ENCODE measurements around the gene MEGF10. TPM values are rescaled to one million over a fixed set of nuclear protein-coding genes. Genes with fewer than 3 reads are reported as not detected.

Gene MEGF10
- total RNA-seq, 2 experiments from 2014 or later, result not detected

- POLR2A ChIA-PET, result no interaction called here
- CTCF ChIA-PET, result no interaction called here
These were observed 139.3 kb downstream of the MEGF10 start for GRCh38 chr5:127429928-127430327.

GRCh38 chr5:127430627-127431026 lies 140.0 kb downstream of the MEGF10 start:
- CTCF ChIA-PET, result no interaction called here
- POLR2A ChIA-PET, result no interaction called here

- ChIA-PET POLR2A (no interaction called here), CTCF (no interaction called here)
These were observed 141.5 kb downstream of the MEGF10 start for GRCh38 chr5:127431977-127432585.

- CTCF ChIA-PET, result no interaction called here
- POLR2A ChIA-PET, result no interaction called here
These were observed 142.9 kb downstream of the MEGF10 start for GRCh38 chr5:127433526-127433925.

- CTCF ChIA-PET, result no interaction called here
- POLR2A ChIA-PET, result no interaction called here
These were observed 144.0 kb downstream of the MEGF10 start for GRCh38 chr5:127434588-127434987.

- ChIA-PET CTCF (no interaction called here), POLR2A (no interaction called here)
These were observed 145.2 kb downstream of the MEGF10 start for GRCh38 chr5:127435821-127436220.

GRCh38 chr5:127439644-127440043 lies 149.0 kb downstream of the MEGF10 start:
- POLR2A ChIA-PET, result no interaction called here

GRCh38 chr5:127440831-127441230 lies 150.2 kb downstream of the MEGF10 start:
- ChIA-PET POLR2A (no interaction called here), CTCF (no interaction called here)

More at GRCh38 chr5:127439644-127440043, 149.0 kb downstream of the MEGF10 start:
- CTCF ChIA-PET, result no interaction called here

GRCh38 chr5:127441799-127442484 lies 151.3 kb downstream of the MEGF10 start:
- ChIA-PET POLR2A (no interaction called here), CTCF (no interaction called here)

GRCh38 chr5:127444171-127444570 lies 153.6 kb downstream of the MEGF10 start:
- ChIA-PET CTCF (no interaction called here), POLR2A (no interaction called here)

GRCh38 chr5:127445328-127445727 lies 154.7 kb downstream of the MEGF10 start:
- ChIA-PET CTCF (no interaction called here), POLR2A (no interaction called here)

- POLR2A ChIA-PET, result no interaction called here
These were observed 156.0 kb downstream of the MEGF10 start for GRCh38 chr5:127446626-127447025.

GRCh38 chr5:127447827-127448226 lies 157.2 kb downstream of the MEGF10 start:
- ChIA-PET CTCF (no interaction called here), POLR2A (no interaction called here)

More at GRCh38 chr5:127446626-127447025, 156.0 kb downstream of the MEGF10 start:
- CTCF ChIA-PET, result no interaction called here

- ChIA-PET CTCF (no interaction called here), POLR2A (no interaction called here)
These were observed 159.4 kb downstream of the MEGF10 start for GRCh38 chr5:127450046-127450445.

- ChIA-PET CTCF (no interaction called here), POLR2A (no interaction called here)
These were observed 160.5 kb downstream of the MEGF10 start for GRCh38 chr5:127451096-127451495.

- CTCF ChIA-PET, result no interaction called here
- POLR2A ChIA-PET, result no interaction called here
These were observed 162.0 kb downstream of the MEGF10 start for GRCh38 chr5:127452626-127453025.

- POLR2A ChIA-PET, result no interaction called here
- CTCF ChIA-PET, result no interaction called here
These were observed 180.6 kb downstream of the MEGF10 start for GRCh38 chr5:127471211-127471610.

GRCh38 chr5:127472700-127473099 lies 182.1 kb downstream of the MEGF10 start:
- ChIA-PET POLR2A (no interaction called here), CTCF (no interaction called here)

- CTCF ChIA-PET, result interaction anchor here (0.6 kb wide), 1 partner anchor 39 kb away, joined by 4 read pairs; no protein-coding TSS in a partner anchor
- POLR2A ChIA-PET, result no interaction called here
These were observed 195.9 kb downstream of the MEGF10 start for GRCh38 chr5:127486471-127486870.

- ChIA-PET POLR2A (no interaction called here), CTCF (interaction anchor here (0.6 to 1.2 kb wide), 4 partner anchors 15 to 835 kb away, joined by 3 read pairs; no protein-coding TSS in a partner anchor)
These were observed 202.5 kb downstream of the MEGF10 start for GRCh38 chr5:127492854-127493738.

- POLR2A ChIA-PET, result no interaction called here
- CTCF ChIA-PET, result no interaction called here
These were observed 208.0 kb downstream of the MEGF10 start for GRCh38 chr5:127498548-127498947.
